ENCODE results near the gene UBLCP1. TPM values are rescaled to one million over a fixed set of nuclear protein-coding genes. Genes with fewer than 3 reads are reported as not detected.

UBLCP1 gene
- total RNA-seq, 1 donor, result 25.4 TPM

DNA sequence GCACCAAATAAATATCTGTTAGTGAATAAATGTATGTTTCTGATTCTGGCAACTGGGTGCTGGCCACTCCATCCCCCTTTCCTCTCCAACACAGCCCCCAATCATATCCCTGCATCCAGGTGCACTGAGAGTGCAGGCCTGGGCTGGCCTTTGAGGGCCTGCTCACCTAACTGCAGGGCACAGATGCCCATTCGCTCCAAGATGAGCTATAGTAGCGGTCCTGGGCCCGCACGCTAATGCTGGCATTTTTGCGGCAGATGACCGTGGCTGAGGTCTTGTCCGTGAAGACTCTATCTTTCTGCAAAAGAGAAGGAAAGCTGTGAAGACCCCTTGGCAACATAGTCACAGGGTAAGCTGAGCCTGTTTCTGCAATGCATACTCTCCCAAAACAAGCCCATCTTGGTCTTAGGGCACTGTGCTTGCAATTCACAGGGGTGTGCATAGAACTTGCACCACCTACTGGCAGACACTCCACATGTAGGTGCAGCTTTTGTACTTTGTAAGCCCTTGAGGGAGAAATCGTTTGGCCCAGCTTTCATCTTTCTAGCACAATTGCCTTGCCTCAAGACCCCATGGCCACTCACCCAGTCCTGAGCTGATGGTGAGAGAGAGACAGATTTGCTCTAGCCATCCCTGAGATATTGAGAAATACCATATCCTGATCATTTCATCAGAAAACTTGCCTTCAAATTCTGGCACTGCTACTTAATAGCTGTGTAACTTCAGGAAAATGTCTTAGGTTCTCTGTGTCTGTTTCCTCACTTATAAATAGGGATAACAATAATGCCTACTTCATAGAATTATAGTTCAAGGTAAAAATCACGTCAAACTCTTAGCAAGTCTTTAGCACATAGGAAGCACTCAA, 53.7 kb downstream of the UBLCP1 start:
- H3K4me3 ChIP-seq (ENCODE audit: low read length), result no peak overlapping the region
- no peaks in the 10 kb centered on the region for H3K9me3 ChIP-seq (ENCODE audit: low read depth, low read length)
- no peaks in the 10 kb centered on the region for H3K4me1 ChIP-seq (ENCODE audit: insufficient read depth, low read length)
- peaks cover 4% of the 10 kb centered on the region for H3K27me3 ChIP-seq (ENCODE audit: insufficient read depth, low read length)

- H3K4me1 ChIP-seq (ENCODE audit: insufficient read depth, low read length), result no peaks in the 10 kb centered on the region
- no peaks in the 10 kb centered on the region for H3K9me3 ChIP-seq (ENCODE audit: low read depth, low read length)
- no peak overlapping the region for H3K4me3 ChIP-seq (ENCODE audit: low read length)
- peaks cover 2% of the 10 kb centered on the region for H3K27me3 ChIP-seq (ENCODE audit: insufficient read depth, low read length)
These were observed 54.8 kb downstream of the UBLCP1 start for GRCh38 chr5:159317849-159318248.

DNA sequence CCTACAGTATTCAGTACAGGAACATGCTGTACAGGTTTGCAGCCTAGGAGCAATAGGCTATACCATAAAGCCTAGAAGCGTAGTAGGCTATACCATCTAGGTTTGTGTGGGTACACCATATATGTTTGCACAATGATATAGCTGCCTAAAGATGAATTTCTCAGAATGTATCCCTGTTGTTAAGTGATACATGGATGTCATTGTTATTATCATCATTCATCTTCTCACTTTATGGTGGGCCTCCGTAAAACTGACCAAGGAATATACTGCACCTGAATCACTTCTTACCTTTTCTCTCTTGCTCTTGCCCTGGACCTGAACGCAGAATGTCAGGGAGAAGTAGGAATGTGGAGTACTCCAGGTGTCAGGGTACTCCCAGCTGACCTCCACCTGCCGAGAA, 55.4 kb downstream of the UBLCP1 start:
- H3K27me3 ChIP-seq (ENCODE audit: insufficient read depth, low read length), result peaks cover under 1% of the 10 kb centered on the region
- no peaks in the 10 kb centered on the region for H3K4me1 ChIP-seq (ENCODE audit: insufficient read depth, low read length)
- no peaks in the 10 kb centered on the region for H3K9me3 ChIP-seq (ENCODE audit: low read depth, low read length)
- H3K4me3 ChIP-seq (ENCODE audit: low read length), result no peak overlapping the region

DNA sequence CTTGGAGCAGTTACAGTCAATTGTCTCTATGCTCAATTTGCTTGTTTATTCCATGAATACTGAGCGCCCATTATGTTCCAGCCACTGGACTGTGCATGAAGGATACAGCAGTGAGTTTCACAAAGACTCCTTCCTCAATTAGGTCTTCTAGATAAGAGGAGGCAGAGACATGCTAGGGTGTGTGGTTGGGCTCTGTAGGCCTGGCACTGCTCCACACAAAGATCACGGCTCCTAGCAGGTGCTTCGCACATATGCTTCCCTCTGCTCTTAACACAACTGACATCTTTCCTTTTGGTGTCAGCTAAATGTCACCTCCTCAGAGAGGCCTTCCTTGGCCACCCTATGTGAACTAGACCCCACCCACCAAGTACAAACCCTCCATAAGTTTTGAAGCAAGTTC, 56.3 kb downstream of the UBLCP1 start:
- no peaks in the 10 kb centered on the region for H3K4me1 ChIP-seq (ENCODE audit: insufficient read depth, low read length)
- no peaks in the 10 kb centered on the region for H3K27me3 ChIP-seq (ENCODE audit: insufficient read depth, low read length)
- H3K4me3 ChIP-seq (ENCODE audit: low read length), result no peak overlapping the region
- no peaks in the 10 kb centered on the region for H3K9me3 ChIP-seq (ENCODE audit: low read depth, low read length)

DNA sequence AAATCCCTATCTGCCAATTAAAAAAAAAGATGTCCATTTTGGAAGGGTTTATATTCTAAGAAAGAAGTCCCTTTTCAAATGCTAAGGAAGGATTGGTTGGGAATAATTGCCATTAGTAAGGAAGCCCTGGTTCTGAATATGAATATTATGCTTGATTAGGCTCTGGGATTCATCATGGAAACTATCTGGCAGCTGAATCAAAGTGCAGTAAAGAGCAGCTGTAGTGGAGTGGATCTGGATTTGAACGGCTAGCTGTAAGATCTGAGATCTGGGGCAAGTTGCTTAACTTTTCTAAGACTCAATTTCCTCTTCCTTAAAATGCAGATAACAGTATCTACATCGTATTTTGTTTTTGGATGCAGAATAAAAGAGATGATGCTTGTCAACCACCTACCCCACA, 56.7 kb downstream of the UBLCP1 start:
- H3K9me3 ChIP-seq (ENCODE audit: low read depth, low read length), result no peaks in the 10 kb centered on the region

GRCh38 chr5:159322180-159322579, 59.1 kb downstream of the UBLCP1 start:
- no peak overlapping the region for H3K4me3 ChIP-seq (ENCODE audit: low read length)
- no peaks in the 10 kb centered on the region for H3K4me1 ChIP-seq (ENCODE audit: insufficient read depth, low read length)
- no peaks in the 10 kb centered on the region for H3K27me3 ChIP-seq (ENCODE audit: insufficient read depth, low read length)
- no peaks in the 10 kb centered on the region for H3K9me3 ChIP-seq (ENCODE audit: low read depth, low read length)

More for the DNA sequence above, 56.7 kb downstream of the UBLCP1 start:
- Histone ChIP-seq H3K4me3 (ENCODE audit: low read length) (no peak overlapping the region), H3K4me1 (ENCODE audit: insufficient read depth, low read length) (no peaks in the 10 kb centered on the region), H3K27me3 (ENCODE audit: insufficient read depth, low read length) (no peaks in the 10 kb centered on the region)

DNA sequence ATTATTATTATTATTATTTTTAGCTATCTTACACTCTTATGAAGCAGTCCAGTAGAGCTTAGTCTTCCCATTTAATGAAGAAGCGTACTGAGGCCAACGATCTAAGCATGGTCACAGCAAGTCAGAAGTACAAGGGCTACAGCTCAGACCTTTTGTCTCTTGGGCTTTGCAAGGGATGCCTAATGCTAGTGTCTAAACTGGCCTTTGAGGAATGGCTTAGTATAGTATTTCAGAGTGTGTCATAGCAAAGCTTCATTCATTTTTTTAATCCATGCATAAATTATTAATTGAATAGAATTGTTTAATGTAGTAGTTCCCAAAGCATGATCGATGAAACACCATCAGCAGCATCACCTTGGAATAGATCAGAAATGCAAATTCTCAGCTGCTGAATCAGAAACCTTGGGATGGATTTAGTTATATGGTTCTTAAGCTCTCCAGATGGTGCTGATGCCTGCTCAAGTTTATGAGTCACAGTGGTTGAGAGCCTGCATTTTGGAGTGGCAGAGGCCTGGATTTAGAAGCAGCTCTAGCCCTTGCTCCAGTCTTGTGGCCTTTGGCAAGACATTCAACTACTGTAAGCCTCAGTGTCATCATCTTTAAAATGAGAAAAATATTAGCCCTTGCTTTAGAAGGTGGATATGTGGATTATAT, 61.1 kb downstream of the UBLCP1 start:
- H3K9me3 ChIP-seq (ENCODE audit: low read depth, low read length), result no peaks in the 10 kb centered on the region
- H3K4me3 ChIP-seq (ENCODE audit: low read length), result no peak overlapping the region
- no peaks in the 10 kb centered on the region for H3K27me3 ChIP-seq (ENCODE audit: insufficient read depth, low read length)
- H3K4me1 ChIP-seq (ENCODE audit: insufficient read depth, low read length), result no peaks in the 10 kb centered on the region

DNA sequence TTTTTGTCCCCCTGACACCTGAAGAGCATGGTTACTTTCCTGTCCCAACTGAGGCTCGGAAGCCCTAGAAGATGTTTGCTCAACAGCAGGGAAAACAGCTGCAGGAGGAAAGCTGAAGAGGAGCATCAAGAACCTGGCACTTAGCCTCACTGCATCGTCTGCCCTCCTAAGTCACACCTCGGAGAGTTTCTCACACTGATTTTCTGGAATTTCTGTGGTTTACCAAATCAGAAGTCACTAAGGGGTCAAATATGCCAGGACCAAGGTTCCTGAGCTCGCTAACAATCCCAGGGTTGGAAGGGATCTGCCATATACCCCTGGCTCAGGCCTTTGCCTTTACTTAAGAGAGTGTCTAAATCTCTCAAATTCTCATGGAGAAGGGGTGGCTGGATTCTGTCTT, 61.9 kb downstream of the UBLCP1 start:
- Histone ChIP-seq H3K27me3 (ENCODE audit: insufficient read depth, low read length) (no peaks in the 10 kb centered on the region), H3K9me3 (ENCODE audit: low read depth, low read length) (no peaks in the 10 kb centered on the region), H3K4me3 (ENCODE audit: low read length) (no peak overlapping the region), H3K4me1 (ENCODE audit: insufficient read depth, low read length) (no peaks in the 10 kb centered on the region)

DNA sequence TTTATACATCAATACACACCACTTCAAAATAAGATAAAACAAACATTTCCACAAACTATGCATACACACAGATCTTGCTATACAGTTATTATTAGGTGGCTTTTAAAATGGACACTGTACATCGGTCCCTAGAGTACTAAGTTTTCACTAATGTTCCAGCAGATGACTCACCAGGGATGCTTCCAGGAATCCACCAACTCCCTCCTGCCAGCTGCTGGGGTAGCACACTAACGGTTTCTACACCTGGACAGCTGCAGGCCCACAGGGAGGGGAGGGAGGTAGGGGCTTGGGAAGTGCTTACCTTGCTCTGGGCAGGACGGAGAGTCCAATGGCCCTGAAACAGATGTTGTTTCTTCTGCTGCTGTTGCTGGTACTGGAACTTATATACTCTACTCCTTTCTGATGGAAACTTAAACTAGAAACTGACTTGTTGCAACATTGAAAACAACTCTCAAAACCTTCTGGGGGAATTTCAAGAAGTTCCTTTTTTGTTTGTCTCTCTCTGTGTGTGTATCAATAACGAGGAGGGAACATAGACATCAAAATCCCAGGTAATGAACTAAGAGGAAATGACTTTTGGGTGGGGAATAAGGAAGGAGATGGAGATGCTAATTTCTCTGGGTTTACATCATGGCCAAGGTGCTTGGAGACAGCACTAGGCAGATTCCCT, 67.2 kb downstream of the UBLCP1 start, which contains the start of gene IL12B:
IL12B (minus strand) TSS at position 357 of the 670 bp plus-strand sequence. CDS start 3,705 bp downstream, outside the sequence.
- Histone ChIP-seq H3K4me1 (ENCODE audit: insufficient read depth, low read length) (peaks cover 22% of the 10 kb centered on the region), H3K4me3 (ENCODE audit: low read length) (no peak within 1 kb of the TSS), H3K27me3 (ENCODE audit: insufficient read depth, low read length) (no peaks in the 10 kb centered on the region), H3K9me3 (ENCODE audit: low read depth, low read length) (no peaks in the 10 kb centered on the region)

DNA sequence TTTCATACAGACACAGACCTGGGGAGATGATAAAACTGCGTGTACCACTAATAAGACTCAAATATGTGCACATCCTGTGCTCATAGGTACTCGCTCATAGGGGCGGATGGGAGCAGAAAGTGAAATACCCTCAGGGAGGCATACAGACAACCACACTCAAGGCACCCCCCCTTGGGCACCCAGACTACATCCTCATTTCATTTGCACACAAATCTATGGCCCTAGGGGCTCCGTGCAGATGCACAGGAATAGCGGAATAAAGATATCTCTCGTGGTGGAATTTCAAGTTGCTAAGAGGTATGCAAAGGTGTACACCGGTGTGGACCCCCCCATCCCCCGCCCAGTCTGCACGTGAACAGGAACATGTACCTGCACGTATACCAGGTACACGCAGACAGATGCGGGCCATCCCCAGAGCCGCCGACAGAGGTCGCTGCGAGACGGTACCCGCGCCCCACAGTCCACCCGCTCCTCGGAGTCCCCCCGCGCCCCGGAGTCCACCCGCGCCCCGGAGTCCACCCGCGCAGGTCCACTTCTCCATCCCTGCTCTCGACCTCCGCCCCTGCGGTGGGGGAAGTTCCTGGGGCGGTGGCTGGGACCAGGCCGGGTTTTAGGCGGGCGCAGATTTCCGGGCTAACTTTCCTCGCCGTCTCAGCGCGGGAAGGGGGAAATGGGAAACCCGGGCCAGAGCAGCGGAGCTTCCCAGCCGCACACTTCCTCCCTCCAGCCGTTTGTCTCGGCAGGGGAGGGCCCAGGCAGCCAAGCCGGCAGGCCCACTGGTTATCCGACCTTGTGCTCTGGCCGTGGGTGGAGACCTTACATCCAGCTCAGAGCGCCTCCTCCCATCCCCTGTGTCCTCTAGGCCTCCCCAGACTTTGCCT, 68.2 kb downstream of the UBLCP1 start:
- Histone ChIP-seq H3K4me1 (ENCODE audit: insufficient read depth, low read length) (peaks cover 26% of the 10 kb centered on the region), H3K27me3 (ENCODE audit: insufficient read depth, low read length) (no peaks in the 10 kb centered on the region), H3K9me3 (ENCODE audit: low read depth, low read length) (no peaks in the 10 kb centered on the region), H3K4me3 (ENCODE audit: low read length) (peak overlapping the region; percentile 5)

GRCh38 chr5:159332800-159333544, 69.9 kb downstream of the UBLCP1 start:
- peaks cover 39% of the 10 kb centered on the region for H3K4me1 ChIP-seq (ENCODE audit: insufficient read depth, low read length)
- no peak overlapping the region for H3K4me3 ChIP-seq (ENCODE audit: low read length)

DNA sequence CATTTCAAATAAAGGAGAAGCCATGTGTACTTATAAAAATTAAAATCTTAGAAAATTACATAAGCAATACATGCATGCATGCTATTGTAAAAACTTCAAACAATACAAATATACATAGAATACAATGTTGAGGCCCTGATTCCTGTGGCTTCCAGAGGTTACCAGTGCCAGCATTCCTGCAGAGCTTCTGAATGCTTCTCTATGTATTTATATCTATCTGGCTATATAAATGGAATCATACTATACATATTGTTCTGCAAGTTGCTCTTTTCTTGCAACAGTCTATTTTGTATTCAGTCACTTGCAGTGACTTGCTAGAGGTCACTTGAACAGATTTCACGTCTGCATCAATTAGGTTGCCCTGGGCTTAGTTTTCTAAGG, 70.4 kb downstream of the UBLCP1 start:
- no peak overlapping the region for H3K4me3 ChIP-seq (ENCODE audit: low read length)
- H3K9me3 ChIP-seq (ENCODE audit: low read depth, low read length), result no peaks in the 10 kb centered on the region
- no peaks in the 10 kb centered on the region for H3K27me3 ChIP-seq (ENCODE audit: insufficient read depth, low read length)
- peaks cover 44% of the 10 kb centered on the region for H3K4me1 ChIP-seq (ENCODE audit: insufficient read depth, low read length)

More at GRCh38 chr5:159332800-159333544, 69.9 kb downstream of the UBLCP1 start:
- Histone ChIP-seq H3K9me3 (ENCODE audit: low read depth, low read length) (no peaks in the 10 kb centered on the region), H3K27me3 (ENCODE audit: insufficient read depth, low read length) (no peaks in the 10 kb centered on the region)

Data from mononuclear cell (primary cell).